HepG2 (cell line): Measurements from ENCODE around the gene COG5.

Source experiments
- BRF2 ChIP-seq: sonication (generic); formaldehyde crosslinking; IDR thresholded peaks from 2 replicates; pipeline ENCODE4 v1.8.1; 2022; ENCODE audit warnings: mild to moderate bottlenecking, missing genetic modification reagents
- CTCF ChIP-seq: sonication (generic); formaldehyde crosslinking; IDR thresholded peaks from 2 replicates; pipeline ENCODE4 v1.5.0; 2020; ENCODE audit warnings: mild to moderate bottlenecking, missing genetic modification reagents, moderate library complexity
- MYNN ChIP-seq: sonication (generic); formaldehyde crosslinking; IDR thresholded peaks from 2 replicates; pipeline ENCODE4 v1.4.0; 2020; ENCODE audit warnings: mild to moderate bottlenecking, low read depth, missing genetic modification reagents
- TCF7L2 ChIP-seq: IDR thresholded peaks from 2 replicates; pipeline ENCODE4 v1.6.1; 2011; ENCODE audit warnings: mild to moderate bottlenecking, low read depth, low read length, moderate library complexity
- ZNF687 ChIP-seq: sonication (generic); formaldehyde crosslinking; IDR thresholded peaks from 2 replicates; pipeline ENCODE4 v1.5.1; 2020; ENCODE audit warnings: mild to moderate bottlenecking, missing genetic modification reagents, moderate library complexity

GRCh38 chr7:107181172-107181571 lies 382.5 kb downstream of the COG5 start:
- TF ChIP-seq TCF7L2 = no peak
- no peak for TF ChIP-seq MYNN (CRISPR knock-in tag)
- no peak for TF ChIP-seq BRF2 (CRISPR knock-in tag)
- no peak for TF ChIP-seq CTCF (CRISPR knock-in tag)
- no peak for TF ChIP-seq ZNF687 (CRISPR knock-in tag)
